GM23248 (cell line): ENCODE measurements around the gene KCNE4.

ENCODE experiments used
- EZH2 ChIP-seq: fragments of 200-600 bp; sonication (generic); IDR thresholded peaks from 2 replicates; pipeline ENCODE4 v1.6.1; 2018; ENCODE audit warnings: antibody characterized with exemption, mild to moderate bottlenecking; ENCODE audit not compliant: insufficient read depth, poor library complexity, severe bottlenecking
- EZH2phosphoT487 ChIP-seq: fragments of 200-600 bp; sonication (generic); IDR thresholded peaks from 2 replicates; pipeline ENCODE4 v1.6.1; 2018; ENCODE audit warnings: antibody characterized with exemption, moderate library complexity, mild to moderate bottlenecking, low read depth; ENCODE audit not compliant: insufficient read depth

GRCh38 chr2:223075301-223076270 is 23.6 kb downstream of the KCNE4 start:
- TF ChIP-seq EZH2 (no peak), EZH2phosphoT487 (no peak)
